KBM-7 (cell line): ENCODE data around the gene SHFL.

Experiments
- DNase-seq: peaks from one replicate; pipeline ENCODE4 v3.0.0-alpha.2; 2015
- in situ Hi-C: fragments of 300-500 bp; cut with MboI; formaldehyde crosslinking; loops from 2 replicates; pipeline ENCODE4 v1.14.3; 2020; ENCODE audit warnings: low sequenced_read_pairs, low pct_unique_long_range_greater_than_20kb, mixed read lengths

The SHFL gene

GRCh38 chr19:10118960-10119359 is 32.8 kb downstream of the SHFL start:
- no peak for DNase-seq
- in situ Hi-C loops: no loop called here

GRCh38 chr19:10120538-10121189 is 34.5 kb downstream of the SHFL start:
- DNase-seq: no peak
- in situ Hi-C loops: no loop called here

GRCh38 chr19:10122045-10122444 is 35.9 kb downstream of the SHFL start:
- in situ Hi-C loops: no loop called here
- no peak for DNase-seq

- in situ Hi-C loops: no loop called here
- no peak for DNase-seq
These were observed 38.3 kb downstream of the SHFL start for GRCh38 chr19:10124429-10124828.

- peak; percentile 87 for DNase-seq
- in situ Hi-C loops: no loop called here
These were observed 40.1 kb downstream of the SHFL start for GRCh38 chr19:10126213-10126639.

- in situ Hi-C loops: no loop called here
- DNase-seq: no peak
These were observed 46.8 kb downstream of the SHFL start for GRCh38 chr19:10132905-10133304.

- in situ Hi-C loops: no loop called here
- no peak for DNase-seq
These were observed 47.5 kb downstream of the SHFL start for GRCh38 chr19:10133596-10133995.

GRCh38 chr19:10134040-10134439 is 47.9 kb downstream of the SHFL start:
- in situ Hi-C loops: no loop called here
- no peak for DNase-seq

- no peak for DNase-seq
- in situ Hi-C loops: no loop called here
These were observed 49.6 kb downstream of the SHFL start for GRCh38 chr19:10135551-10136334.

GRCh38 chr19:10136936-10137335 is 50.8 kb downstream of the SHFL start:
- in situ Hi-C loops: no loop called here
- DNase-seq: no peak

- in situ Hi-C loops: no loop called here
- DNase-seq: no peak
These were observed 51.9 kb downstream of the SHFL start for GRCh38 chr19:10137751-10138682.

GRCh38 chr19:10138879-10139795 is 53.0 kb downstream of the SHFL start:
- in situ Hi-C loops: no loop called here
- DNase-seq: no peak

GRCh38 chr19:10139952-10140351 is 53.8 kb downstream of the SHFL start:
- in situ Hi-C loops: no loop called here

GRCh38 chr19:10141479-10141878 is 55.4 kb downstream of the SHFL start:
- in situ Hi-C loops: no loop called here
- no peak for DNase-seq

More at GRCh38 chr19:10139952-10140351, 53.8 kb downstream of the SHFL start:
- DNase-seq: no peak

GRCh38 chr19:10141973-10142372 is 55.9 kb downstream of the SHFL start:
- no peak for DNase-seq
- in situ Hi-C loops: no loop called here
